Kidney (tissue), 14 donors: ENCODE results near the gene NPEPL1. TPM values are rescaled to one million over a fixed set of nuclear protein-coding genes. Genes with fewer than 3 reads are reported as not detected.
A peak's percentile ranks its signal among the peaks of the same experiment; 100 is the strongest.

Source experiments
- DNase-seq, 5 donors: peaks; one replicate each; pipeline ENCODE4 v3.0.0-alpha.2; 2013 to 2020
- FAIRE-seq: peaks from 2 replicates; lab custom pipeline; 2012; peaks lifted over from hg19 to GRCh38; lab: Jason Lieb, UNC
- H3K27ac ChIP-seq, 2 donors: one replicate each; pipeline ENCODE4 v1.7.0; 2013; ENCODE audit warnings: low read depth in 2 of 2, low read length in 2 of 2, inconsistent platforms in 1 of 2
- H3K27me3 ChIP-seq: one replicate; pipeline ENCODE4 v1.7.1; 2013; ENCODE audit warnings: low read length, inconsistent platforms; ENCODE audit not compliant: control insufficient read depth, insufficient read depth
- H3K36me3 ChIP-seq, 3 donors: one replicate each; pipeline versions ENCODE4 v1.7.0 to v1.7.1; 2013; ENCODE audit warnings: low read length in 3 of 3, control low read depth in 1 of 3, inconsistent platforms in 1 of 3; ENCODE audit not compliant: insufficient read depth in 3 of 3, control insufficient read depth in 2 of 3
- H3K4me1 ChIP-seq, 3 donors: one replicate each; pipeline versions ENCODE4 v1.7.0 to v1.7.1; 2013; ENCODE audit warnings: low read length in 3 of 3, inconsistent platforms in 1 of 3, low read depth in 1 of 3; ENCODE audit not compliant: control insufficient read depth in 2 of 3, insufficient read depth in 2 of 3
- H3K4me3 ChIP-seq, 3 donors: one replicate each; pipeline versions ENCODE4 v1.7.0 to v1.8.1; 2013; ENCODE audit warnings: low read length in 3 of 3, control low read depth in 1 of 3, inconsistent platforms in 1 of 3
- H3K9ac ChIP-seq, 3 donors: one replicate each; pipeline versions ENCODE4 v1.7.0 to v1.7.1; 2013; ENCODE audit warnings: low read length in 3 of 3, control low read depth in 1 of 3, inconsistent platforms in 1 of 3
- H3K9me3 ChIP-seq, 3 donors: one replicate each; pipeline versions ENCODE4 v1.7.0 to v1.7.1; 2013; ENCODE audit warnings: low read length in 3 of 3, control low read depth in 1 of 3, inconsistent platforms in 1 of 3; ENCODE audit not compliant: control insufficient read depth in 2 of 3, insufficient read depth in 1 of 3
- CTCF ChIP-seq: IDR thresholded peaks from 3 replicates; pipeline ENCODE4 v1.5.1; 2012; ENCODE audit warnings: mild to moderate bottlenecking, moderate library complexity, borderline replicate concordance; ENCODE audit not compliant: insufficient read depth; ENCODE audit errors: extremely low read depth
- intact Hi-C: fragments of 100-400 bp; cut with DNase I; formaldehyde crosslinking; loops from one replicate; pipeline ENCODE4 v1.11.1; 2022
- polyA plus RNA-seq: library from polyadenylated mRNA; stranded (reverse); fragments of 350-450 nt; fragmentation: Illumina TruSeq; extraction: RNeasy Lipid Tissue Mini Kit (QIAGEN cat#74804); gene quantifications from one replicate; pipeline ENCODE4 v1.2.3, GENCODE V29; 2014; ENCODE audit warnings: low read depth, low replicate concordance; ENCODE audit not compliant: insufficient read depth
- total RNA-seq: library from RNA; stranded (reverse); fragmentation: NEBNext Ultra II Directional; extraction: Animal tissue kit (Norgen Biotek cat#: 25700); gene quantifications from one replicate; pipeline ENCODE4 v1.2.1, GENCODE V29; 2021
- donor health status: control.
- donor health status: control.
- donor health status: control.
- donor health status: control.
- donor health status: control.
- donor health status: DM: yes; HTN: yes; CAD: no.
- donor health status: Normal renal cell carcinoma (clear cell type).

Gene NPEPL1
- total and polyA plus RNA-seq, 2 donors from 2014 or later = 39.7 to 60.2 TPM

- H3K27ac ChIP-seq = no peak overlapping the region
- no peak overlapping the region for H3K4me3 ChIP-seq
- H3K9ac ChIP-seq = no peak overlapping the region
- no peaks in the 10 kb centered on the region for H3K9me3 ChIP-seq
- no peaks in the 10 kb centered on the region for H3K27me3 ChIP-seq
- TF ChIP-seq CTCF = no peak
- intact Hi-C loops = no loop called here
- no peak for FAIRE-seq
- peaks cover 5 to 23% (median 9%) of the 10 kb centered on the region in 3 donors for H3K36me3 ChIP-seq
- H3K4me1 ChIP-seq = no peaks in the 10 kb centered on the region
- peak in 2 of 5 donors; percentile 26 to 66 for DNase-seq
These were observed 14.5 kb downstream of the NPEPL1 start for GRCh38 chr20:58706975-58707681.

- TF ChIP-seq CTCF = no peak
- no peak overlapping the region for H3K9ac ChIP-seq
- no peak for FAIRE-seq
- H3K4me3 ChIP-seq = no peak overlapping the region
- H3K9me3 ChIP-seq = no peaks in the 10 kb centered on the region
- H3K36me3 ChIP-seq = peaks cover 5 to 20% (median 9%) of the 10 kb centered on the region in 3 donors
- intact Hi-C loops = no loop called here
- DNase-seq = no peak
- no peak overlapping the region for H3K27ac ChIP-seq
- H3K27me3 ChIP-seq = no peaks in the 10 kb centered on the region
- no peaks in the 10 kb centered on the region for H3K4me1 ChIP-seq
These were observed 15.2 kb downstream of the NPEPL1 start for GRCh38 chr20:58707770-58708169.

GRCh38 chr20:58708246-58708931 is 15.8 kb downstream of the NPEPL1 start:
- Histone ChIP-seq H3K36me3 (peaks cover 3 to 14% (median 9%) of the 10 kb centered on the region in 3 donors), H3K4me1 (no peaks in the 10 kb centered on the region), H3K27ac (no peak overlapping the region), H3K9ac (no peak overlapping the region), H3K4me3 (no peak overlapping the region), H3K27me3 (no peaks in the 10 kb centered on the region), H3K9me3 (no peaks in the 10 kb centered on the region)
- DNase-seq (peak in 2 of 5 donors; percentile 19 to 70), FAIRE-seq (no peak)
- intact Hi-C loops = no loop called here
- TF ChIP-seq CTCF = no peak
